RPMI7951 (cell line): ENCODE results near the gene RABGAP1L. TPM values are rescaled to one million over a fixed set of nuclear protein-coding genes. Genes with fewer than 3 reads are reported as not detected.
A peak's percentile ranks its signal among the peaks of the same experiment; 100 is the strongest.
"Not testable (repeated sequence)": the region's sequence is repeated elsewhere in the genome, so short reads cannot be mapped to it uniquely, and the experiment has no call there.

Experiments
- DNase-seq: peaks from one replicate; pipeline ENCODE4 v3.0.0-alpha.2; 2012; ENCODE audit warnings: low read depth
- total RNA-seq: library from RNA; depleted of rRNA; stranded (reverse); fragments of >200 nt; shearing (Covaris generic); gene quantifications from 2 replicates; pipeline ENCODE4 v1.2.3, GENCODE V29; 2014; rRNA removed

Gene RABGAP1L
- 13.5 and 17.2 TPM in 2 replicates for total RNA-seq

DNA sequence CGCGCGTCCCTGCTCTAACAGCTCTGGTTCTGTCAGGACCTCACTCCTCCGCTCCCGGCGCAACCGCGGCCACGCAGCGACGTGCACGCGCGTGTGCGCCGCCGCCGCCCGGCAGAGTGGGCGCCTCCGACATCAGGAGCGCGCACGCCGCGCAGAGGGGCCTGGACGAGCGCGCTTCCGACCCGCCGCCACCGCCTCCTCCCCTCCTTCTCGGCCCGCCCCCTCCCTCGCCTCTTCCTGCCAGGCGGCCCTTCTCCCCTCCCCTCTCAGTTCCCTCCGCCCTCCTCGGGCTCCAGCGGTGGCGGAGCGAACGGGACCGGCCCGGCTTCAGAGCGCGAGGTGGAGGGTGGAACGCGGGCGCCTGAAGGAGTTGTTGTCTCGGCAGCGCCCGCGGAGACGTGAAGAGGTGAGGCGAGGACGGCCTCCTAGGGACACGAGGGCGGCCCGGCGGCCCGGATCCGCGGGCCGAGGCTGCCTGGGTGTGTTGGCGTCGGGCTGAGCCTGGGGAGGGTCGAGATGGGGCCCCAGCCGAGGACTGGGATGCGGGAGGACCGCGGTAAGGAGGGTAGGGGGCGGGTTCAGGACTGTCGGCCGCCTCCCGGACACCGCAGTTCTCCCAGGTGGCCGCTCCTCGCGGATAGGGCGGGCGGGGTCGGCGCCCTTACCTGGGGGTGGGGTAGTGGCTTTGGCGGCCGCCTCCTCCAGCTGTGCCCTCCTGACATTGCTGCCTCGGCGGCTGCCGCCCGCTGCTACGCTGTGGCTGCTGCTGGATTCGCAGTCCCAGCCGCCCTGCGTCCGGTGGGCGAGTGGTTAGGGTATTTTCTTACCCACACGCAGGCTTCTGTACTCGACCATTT, at the start of gene RABGAP1L:
Gene RABGAP1L (plus strand): TSS at position 269 of the 857 bp plus-strand sequence.
- peak; percentile 93 for DNase-seq

DNA sequence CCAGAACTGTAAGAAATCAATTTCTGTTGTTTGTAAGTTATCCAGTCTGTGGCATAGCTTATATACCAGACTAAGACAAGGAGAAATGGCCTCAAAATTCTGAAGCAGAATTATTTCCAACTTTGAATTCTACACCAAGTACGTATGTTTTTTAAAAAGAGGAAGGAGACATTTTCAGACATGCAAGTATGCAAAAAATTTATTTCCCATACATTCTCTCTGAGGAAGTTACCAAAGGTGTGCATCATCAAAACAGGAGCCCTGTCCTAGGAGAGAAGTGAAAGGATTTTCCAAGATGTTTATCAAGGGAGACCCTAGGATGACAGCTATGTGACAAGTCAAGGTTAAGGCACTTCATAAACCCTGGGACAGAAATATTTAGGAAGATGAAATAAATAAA, 49.3 kb upstream of the RABGAP1L start:
- no peak for DNase-seq

DNA sequence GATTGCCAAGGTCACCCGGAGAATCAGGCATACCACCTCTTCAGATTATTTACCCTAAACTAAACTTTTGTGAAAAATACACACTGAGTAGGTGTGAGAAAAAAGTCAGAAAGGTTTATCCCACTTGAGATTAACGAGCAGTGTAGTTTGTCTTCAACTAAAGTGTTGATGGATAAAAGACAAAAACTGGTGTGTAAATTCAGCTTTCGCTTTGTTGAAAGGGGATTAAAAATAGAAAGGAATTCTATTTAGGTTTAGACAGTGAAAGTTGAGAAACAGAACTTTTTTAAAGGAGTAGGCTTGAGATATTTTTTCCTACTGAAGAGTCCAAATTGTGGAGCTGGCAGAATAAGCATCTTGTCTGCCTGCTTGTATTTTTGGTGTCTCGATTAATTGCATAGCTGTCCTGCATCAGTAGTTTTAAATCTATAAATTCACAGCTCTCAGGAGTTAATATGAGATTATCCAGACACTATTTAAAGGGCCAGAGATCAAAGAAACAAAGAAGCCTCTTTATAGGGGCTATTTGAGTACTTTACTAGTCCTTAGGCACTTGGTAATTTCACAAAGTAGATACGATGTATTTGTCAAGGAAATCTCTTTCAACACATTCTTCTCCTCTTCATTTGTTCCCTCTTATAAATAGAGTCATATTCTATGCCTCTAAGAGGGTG, 46.7 kb upstream of the RABGAP1L start:
- no peak for DNase-seq

DNA sequence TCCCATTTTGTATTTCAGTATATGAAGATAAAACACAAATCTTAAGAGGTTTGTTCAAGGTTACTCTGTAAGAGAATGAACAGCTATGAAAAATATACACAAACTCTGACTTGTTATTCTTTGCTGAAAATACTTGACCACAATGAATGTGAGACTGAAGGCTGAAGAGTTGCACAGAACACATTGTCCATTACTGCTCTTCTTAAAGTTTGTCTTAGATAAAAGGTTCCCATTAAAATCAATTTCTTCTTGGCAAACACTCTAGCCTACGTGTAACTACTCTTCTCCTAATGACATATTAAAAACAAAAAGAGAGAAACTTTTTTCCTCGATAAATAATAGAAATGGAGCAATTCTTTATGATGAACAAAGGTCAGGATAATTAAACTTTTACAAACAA, 45.2 kb upstream of the RABGAP1L start:
- no peak for DNase-seq

DNA sequence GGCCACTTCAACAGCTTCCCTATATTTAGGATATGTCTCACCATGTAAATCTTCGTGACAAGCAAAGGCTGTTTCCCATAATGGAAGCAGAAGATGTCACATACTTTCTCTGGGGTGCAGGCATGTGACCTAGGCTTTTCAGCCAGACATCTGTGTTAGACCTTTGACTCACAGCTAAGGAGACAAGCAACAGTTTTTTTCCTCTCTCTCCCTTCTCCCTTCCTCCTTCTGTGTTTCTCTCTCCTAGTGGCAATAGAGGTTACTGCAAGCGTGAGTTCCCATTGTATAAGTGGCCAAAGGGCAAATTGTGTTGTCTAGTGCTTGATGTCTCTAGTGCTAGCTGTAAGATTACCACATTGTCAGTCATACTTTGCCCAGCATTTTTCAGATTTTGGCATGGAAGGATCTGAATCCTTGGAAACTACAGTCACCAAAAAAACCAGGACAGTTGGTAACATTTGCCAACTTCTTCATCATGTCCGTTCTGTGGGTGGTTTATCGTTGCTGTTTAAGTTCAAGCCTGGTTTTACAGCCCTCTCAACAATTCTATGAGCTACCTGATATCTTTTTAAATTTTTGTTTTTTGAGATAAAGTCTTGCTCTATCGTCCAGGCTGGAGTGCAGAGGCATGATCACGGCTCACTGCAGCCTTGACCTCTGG, 44.4 kb upstream of the RABGAP1L start:
- DNase-seq, result peak; percentile 68

DNA sequence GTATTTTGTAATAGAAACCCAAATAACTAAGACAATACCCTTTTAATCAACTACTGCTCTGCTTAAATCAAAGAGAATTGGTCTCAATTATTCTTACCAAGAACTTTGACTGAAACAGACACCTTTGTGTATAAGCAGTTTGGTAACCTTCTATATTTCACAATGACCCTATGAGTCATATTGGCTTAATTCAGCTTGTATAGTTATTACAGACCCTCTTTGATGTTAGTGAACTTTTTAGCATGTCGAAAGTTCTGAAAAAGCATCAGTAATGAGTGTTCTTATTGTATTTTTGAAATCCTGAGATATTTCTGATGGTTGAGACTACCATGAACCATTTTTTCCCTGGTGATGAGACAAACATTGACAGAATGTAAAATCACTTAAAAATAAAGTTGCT, 43.3 kb upstream of the RABGAP1L start:
- peak; percentile 32 for DNase-seq

DNA sequence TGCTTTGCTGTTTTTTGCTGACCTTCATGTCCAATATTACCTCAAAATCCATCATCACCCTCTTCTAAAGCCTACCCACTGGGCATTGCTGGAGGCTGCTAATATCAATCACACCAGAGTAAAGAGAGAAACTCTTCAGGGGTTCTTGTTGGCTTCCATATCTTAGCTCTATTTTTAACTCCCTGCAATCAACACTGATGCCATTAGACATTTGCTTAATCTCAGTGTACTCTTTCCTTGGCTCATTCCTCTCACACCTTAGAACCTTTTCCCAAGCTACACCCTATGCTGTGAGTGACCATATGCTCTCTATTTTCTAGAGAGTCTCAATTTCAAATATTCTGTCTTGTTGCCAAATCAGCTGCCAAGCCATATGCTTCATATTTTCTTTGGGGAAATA, 40.6 kb upstream of the RABGAP1L start:
- DNase-seq, result no peak

DNA sequence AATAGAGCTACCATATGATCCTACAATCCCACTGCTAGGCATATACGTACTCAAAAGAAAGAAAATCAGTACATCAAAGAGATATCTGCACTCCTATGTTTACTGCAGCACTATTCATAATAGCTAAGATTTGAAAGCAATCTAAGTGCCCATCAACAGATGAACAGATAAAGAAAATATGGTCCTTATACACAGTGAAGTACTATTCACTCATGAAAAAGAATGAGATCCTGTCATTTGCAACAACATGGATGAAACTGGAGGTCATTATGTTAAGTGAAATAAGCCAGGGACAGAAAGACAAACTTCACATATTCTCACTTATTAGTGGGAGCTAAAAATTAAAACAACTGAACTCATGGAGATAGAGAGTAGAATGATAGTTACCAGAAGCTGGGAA, 37.0 kb upstream of the RABGAP1L start:
- DNase-seq, result not testable (repeated sequence)

DNA sequence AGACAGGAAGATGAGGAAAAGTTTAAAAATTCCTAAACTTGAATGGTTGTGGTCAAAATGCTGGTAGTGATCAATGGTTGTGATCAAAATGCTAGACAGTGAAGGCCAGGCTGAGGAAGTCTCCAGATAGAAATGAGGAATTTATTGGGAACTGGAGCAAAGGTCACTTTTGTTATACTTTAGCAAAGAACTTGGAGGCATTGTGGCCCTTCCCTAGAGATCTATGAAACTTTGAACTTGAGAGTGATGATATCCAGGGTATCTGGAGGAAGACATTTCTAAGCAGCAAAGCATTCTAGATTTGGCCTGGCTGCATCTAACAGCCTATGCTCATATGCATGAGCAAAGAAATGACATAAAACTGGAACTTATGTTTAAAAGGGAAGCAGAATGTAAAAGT, 35.5 kb upstream of the RABGAP1L start:
- no peak for DNase-seq

DNA sequence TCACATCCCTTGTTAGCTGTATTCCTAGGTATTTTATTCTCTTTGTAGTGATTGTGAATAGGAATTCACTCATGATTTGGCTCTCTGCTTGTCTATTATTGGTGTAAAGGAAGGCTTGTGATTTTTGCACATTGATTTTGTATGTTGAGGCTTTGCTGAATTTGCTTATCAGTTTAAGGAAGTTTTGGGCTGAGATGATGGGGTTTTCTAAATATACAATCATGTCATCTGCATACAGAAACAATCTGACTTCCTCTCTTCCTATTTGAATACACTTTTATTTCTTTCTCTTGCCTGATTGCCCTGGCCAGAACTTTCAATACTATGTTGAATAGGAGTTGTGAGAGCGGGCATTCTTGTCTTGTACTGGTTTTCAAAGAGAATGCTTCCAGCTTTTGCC, 32.1 kb upstream of the RABGAP1L start:
- not testable (repeated sequence) for DNase-seq

DNA sequence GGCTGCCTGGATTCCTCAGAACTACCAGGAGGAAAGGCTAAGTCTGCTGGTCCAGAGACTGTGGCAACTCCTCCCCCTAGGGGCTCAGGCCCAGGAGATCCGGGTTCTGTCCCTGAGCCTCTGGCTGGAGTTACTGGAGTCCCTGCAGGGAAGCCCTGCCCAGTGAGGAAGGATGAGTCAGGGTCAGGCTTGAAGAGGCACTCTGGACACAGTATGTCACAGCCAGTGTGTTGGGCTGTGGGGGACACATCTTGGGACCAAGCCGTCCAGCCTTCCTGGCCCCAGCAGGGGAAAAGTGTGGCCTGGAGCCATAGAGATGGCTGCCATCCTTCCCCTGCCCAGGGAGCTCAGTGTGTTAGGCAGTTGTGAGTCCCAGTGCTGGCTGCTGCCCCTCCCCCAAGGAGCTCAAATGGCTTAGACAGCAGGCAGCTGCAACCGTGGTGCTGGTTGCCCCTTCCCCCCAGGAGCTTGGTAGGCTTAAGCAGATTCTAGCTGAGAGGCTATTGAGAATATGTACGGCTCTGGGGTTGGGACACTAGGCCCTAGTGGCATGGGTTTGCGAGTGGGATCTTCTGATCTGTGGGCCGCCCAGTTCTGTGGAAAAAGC, 28.2 kb upstream of the RABGAP1L start:
- DNase-seq, result peak; percentile 11

DNA sequence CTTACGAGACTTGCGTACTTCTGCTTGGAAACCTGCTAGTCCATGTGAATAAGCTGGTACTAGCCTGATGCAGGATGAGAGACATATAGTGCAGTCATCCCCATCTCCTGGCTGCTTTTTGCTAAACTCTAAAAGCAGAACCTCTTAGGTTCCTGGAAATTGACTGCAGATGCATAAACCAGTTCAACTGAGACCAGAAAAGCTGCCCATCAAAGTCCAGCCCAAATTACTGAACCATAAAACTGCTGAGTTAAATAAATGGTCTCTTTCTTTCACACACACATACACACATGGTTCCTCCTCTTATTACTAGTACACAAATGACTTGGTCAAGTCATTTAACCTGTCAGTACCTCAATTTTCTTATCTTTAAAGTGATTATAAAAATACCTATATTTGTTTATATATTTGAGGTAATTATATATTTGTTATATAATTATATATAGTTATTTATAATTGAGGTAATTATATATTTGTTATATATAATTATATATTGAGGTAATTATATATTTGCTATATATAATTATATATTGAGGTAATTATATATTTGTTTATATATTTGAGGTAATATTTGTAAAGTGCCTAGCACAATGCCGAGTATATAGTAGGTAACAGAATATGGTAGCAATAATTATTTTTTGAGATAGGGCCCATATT, 25.2 kb upstream of the RABGAP1L start:
- no peak for DNase-seq

DNA sequence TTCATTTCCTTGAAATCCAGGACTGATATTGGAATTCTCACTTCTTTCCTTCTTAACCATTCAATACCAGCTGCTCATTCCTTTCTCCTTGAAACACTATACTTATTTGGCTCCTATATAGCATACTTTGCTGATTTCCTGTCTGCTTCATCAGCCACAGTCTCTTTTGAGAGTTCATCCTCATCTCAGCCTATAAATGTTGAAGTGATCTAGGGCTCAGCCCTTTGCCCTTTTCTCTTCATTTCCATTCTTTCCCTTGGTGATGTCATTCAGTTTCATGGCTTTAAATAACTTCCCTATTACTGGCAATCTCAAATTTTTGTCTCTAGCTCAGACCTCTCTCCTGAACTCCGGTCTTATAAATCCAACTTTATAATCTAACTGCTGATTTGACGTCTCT, 24.1 kb upstream of the RABGAP1L start:
- DNase-seq, result no peak

DNA sequence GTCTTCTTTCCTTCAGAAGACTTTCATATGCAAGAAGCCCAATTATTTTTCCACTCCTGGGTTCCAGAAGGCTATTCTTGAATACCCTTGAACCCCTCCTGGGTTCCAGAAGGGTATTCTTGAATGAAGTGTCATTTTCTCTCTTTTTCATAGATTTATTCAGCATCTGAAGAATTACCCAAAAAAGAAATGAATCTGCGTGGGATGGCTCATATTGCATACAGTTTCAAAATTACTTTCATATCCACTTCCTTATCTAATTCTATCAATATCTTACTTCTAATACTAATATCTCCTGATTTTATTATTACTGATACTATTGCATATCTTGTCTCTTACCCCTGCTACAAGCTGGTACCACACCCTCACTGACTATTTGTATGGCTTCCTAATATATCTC, 22.6 kb upstream of the RABGAP1L start:
- DNase-seq, result no peak

DNA sequence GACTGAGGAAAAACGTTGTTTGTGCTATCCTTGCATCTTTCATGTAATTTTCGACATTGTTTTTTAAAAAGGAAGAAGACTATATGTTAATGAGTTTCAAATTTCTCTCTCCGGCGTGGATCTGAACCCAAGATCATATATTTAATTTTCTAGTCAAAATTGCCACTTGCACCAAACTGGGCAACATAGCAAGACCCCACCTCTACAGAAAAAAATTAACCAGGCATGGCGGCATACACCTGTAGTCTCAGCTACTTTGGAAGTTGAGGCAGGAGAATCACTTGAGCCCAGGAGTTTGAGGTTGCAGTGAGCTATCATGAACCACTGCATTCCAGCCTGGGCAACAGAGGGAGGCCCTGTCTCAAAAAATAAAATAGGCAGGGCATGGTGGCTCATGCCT, 16.5 kb upstream of the RABGAP1L start:
- DNase-seq, result no peak

DNA sequence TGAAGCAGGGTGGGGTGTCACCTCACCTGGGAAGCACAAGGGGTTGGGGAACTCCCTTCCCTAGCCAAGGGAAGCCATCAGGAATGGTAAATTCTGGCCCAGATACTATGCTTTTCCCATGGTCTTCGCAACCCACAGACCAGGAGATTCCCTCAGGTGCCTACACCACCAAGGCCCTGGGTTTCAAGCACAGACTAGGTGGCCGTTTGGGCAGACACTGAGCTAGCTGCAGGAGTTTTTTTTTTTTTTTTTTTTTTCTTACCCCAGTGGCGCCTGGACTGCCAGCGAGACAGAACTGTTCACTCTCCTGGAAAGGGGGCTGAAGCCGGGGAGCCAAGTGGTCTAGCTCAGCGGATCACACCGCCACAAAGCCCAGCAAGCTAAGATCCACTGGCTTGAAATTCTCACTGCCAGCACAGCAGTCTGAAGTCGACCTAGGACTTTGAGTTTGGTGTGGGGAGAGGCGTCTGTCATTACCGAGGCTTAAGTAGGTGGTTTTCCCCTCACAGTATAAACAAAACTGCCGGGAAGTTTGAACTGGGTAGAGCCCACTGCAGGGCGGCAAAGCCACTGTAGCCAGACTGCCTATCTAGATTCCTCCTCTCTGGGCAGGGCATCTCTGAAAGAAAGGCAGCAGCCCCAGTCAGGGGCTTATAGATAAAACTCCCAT, 15.5 kb upstream of the RABGAP1L start:
- not testable (repeated sequence) for DNase-seq

DNA sequence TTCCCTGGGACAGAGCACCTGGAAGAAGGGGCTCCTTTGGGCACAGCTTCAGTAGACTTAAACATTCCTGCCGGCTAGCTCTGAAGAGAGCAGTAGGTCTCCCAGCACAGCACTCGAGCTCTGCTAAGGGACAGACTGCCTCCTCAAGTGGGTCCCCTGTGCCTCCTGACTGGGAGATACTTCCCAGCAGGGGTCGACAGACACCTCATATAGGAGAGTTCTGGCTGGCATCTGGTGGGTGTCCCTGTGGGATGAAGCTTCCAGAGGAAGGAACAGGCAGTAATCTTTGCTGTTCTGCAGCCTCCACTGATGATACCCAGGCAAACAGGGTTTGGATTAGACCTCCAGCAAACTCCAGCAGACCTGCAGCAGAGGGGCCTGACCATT, 14.9 kb upstream of the RABGAP1L start:
- not testable (repeated sequence) for DNase-seq

DNA sequence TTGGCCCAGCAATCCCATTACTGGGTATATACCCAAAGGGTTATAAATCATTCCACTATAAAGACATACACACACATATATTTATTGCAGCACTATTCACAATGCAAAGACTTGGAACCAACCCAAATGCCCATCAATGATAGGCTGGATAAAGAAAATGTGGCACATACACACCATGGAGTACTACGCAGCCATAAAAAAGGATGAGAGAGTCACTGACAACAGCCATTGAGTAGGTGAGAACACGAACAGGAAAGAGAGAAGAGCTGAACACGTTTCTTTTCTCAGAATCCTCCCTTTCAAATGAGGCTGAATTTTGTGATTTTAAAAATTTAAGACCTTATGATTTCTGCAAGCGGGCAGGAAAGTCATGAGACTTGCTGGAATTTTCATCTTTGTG, 10.1 kb upstream of the RABGAP1L start:
- DNase-seq, result no peak

DNA sequence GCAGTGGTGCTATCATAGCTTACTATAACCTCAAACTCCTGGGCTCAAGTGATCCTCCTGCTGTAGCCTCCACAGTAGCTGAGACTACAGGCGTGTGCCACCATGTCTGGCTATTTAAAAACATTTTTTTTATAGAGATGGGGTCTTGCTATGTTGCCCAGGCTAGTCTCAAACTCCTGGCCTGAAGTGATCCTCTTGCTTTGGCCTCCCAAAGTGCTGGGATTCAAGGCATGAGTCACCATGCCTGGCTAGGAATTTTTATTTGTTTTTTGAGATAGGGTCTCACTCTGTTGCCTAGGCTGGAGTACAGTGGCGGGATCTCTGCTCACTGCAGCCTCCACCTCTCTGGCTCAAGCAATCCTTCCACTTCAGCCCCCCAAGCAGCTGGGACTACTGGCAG, 8.8 kb upstream of the RABGAP1L start:
- DNase-seq, result no peak

DNA sequence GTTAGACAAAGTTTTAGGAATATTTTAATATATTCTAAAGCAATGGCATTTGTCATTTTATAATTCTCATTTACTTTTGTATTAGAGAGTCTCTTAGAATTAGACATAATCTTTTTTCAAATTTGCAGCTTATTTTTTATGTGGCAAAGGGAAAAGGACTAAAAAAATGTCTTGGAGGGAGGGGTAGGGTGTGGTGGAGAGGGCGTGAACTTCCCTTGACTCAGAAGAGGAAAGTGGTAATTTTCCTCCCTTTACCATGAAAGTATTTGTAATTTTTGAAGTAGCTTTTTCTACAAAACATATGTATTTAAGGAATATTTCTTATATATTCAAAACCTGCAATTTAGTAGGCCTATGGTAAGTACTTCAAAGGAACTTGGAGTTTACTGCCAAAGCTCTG, 6.9 kb upstream of the RABGAP1L start:
- DNase-seq, result no peak
